Activated CD4-positive, alpha-beta T cell treated with anti-CD3 and anti-CD28 coated beads, Interleukin-2, Interleukin-4, amounts not matched to agents 100 ng/mL and 50 ng/mL, durations not matched to agents 16 hours and 8 hours (primary cell): ENCODE results near the gene JAKMIP2.
A peak's percentile ranks its signal among the peaks of the same experiment; 100 is the strongest.
"Not testable (repeated sequence)": the region's sequence is repeated elsewhere in the genome, so short reads cannot be mapped to it uniquely, and the experiment has no call there.

Source experiments
- DNase-seq: peaks from one replicate; pipeline ENCODE4 v3.0.0-alpha.2; 2020; ENCODE audit warnings: low spot score

JAKMIP2 gene

DNA sequence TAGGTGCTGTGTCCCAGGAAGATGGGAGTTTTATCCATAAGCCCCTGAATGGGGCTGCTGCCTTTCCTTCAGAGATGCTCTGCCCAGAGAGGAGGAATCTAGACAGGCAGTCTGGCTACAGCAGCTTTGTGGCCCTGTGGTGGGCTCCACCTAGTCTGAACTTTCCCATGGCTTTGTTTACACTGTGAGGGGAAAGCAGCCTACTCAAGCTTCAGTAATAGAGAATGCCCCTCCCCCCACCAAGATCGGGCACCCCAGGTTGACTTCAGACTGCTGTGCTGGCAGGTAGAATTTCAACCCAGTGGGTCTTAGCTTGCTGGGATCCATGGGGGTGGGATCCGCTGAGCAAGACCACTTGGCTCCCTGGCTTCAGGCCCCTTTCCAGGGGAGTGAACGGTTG is 171.7 kb downstream of the JAKMIP2 start:
- DNase-seq = no peak

DNA sequence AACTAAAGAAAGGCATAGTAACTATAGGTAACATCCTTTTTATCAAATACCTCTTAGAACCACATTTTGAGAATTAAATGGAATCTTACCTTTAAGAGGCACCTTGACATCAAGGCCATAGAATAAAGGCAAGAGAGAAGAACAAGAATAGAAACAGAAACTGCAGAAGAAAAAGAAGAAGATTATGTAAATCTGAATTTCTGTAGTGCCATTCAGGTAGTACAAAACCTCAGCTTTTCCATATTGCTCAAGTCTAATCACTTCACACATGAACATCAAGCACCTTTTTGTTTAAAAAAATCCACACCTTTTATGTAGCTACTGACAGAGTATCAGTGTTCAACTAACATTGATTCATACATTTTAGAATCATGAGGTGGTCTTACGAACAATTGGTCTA is 180.9 kb downstream of the JAKMIP2 start:
- DNase-seq = no peak

- no peak for DNase-seq
Measured at GRCh38 chr5:147591120-147591519, 191.4 kb downstream of the JAKMIP2 start.

- no peak for DNase-seq
Measured at GRCh38 chr5:147590096-147590495, 192.4 kb downstream of the JAKMIP2 start.

- no peak for DNase-seq
Measured at GRCh38 chr5:147586832-147587231, 195.7 kb downstream of the JAKMIP2 start.

GRCh38 chr5:147586221-147586620 is 196.3 kb downstream of the JAKMIP2 start:
- no peak for DNase-seq

GRCh38 chr5:147582272-147582671 is 200.3 kb downstream of the JAKMIP2 start:
- not testable (repeated sequence) for DNase-seq

DNA sequence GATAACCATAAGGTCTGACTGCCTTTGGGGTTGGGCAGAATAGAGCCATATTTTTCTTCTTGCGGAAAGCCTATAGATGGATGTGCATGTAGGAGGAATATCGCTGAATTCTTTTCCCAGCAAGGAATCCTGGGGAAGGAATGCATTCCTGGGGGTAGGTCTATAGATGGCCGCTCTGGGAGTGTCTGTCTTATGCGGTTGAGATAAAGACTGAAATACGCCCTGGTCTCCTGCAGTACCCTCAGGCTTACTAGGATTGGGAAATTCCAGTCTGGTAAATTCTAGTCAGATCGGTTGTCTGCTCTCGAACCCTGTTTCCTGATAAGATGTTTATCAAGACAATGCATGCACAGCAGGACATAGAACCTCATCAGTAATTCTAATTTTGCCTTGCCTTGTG is 202.1 kb downstream of the JAKMIP2 start:
- DNase-seq = not testable (repeated sequence)

DNA sequence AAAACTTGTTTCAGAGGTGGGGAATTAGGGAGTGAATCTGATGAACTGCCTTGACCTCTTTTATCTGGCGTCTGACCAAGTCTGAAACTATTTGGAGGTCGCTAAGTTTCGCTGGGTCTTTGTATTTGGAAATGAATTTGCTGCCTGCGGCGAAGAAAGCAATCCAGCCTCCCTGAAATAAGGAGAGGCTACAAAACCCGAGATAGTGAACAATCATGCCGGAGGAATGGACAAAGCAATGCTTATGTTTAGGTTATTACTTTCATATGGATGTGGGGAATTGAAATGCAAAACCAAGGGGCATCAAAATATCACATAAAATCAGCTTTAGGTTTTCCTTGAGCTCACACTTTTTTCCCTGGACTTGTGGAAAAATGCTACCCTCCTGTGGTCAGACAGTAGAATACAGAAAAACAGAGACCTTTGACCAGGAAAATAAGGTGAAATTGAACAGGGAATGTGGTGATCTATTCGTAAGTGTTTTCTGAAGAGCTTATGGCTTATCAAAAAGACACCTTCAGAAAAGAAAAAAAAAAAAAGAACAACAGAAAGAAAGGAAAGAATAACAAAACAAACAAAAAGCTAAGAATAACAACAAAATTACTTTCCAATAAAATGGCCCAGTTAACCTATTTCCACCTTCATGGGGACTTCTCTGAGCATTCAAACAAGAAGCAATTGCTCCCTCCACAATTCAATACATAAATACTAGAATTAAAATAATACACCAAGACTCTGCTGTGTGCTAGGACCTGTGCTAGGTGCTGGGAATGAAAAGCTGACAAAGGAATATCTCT is 204.1 kb downstream of the JAKMIP2 start:
- no peak for DNase-seq

DNA sequence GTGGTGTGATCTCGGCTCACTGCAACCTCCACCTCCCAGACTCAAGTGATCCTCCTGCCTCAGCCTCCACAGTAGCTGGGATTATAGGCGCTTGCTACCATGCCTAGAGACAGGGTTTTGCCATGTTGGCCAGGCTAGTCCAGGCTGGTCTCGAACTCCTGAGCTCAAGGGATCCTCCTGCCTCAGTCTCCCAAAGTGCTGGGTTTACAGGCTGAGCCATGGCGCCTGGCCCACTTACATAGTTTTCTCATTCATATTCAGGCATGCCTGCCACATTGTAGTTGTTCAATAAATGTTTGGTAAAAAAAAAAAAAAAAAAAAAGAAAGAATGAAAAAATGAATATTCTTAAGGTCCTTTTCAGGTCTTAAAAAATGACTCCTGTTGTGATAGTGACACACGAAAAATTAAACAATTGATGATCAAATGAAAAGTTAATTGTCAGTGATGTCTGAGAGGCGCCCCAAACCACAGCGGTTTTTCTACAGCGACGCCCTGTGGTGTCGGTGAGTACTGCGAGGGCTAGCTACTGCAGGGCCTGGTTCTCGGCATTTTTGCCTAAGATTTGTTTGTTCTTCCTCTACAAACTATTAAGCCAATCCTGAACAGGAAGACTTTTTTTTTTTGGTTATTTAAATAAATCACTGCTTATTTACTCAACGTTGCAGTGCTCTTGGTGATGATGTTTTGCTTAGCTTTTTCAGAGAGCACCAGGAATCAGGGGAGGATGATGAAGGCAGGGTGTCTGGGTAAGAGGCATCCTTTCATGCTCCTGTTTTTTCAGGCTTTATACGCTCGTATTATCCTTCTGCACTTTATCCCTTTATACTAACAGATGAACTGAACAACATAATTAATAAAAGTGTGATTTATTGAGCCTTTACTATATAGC is 205.6 kb downstream of the JAKMIP2 start:
- DNase-seq = peak; percentile 22

- DNase-seq = no peak
Measured at GRCh38 chr5:147575598-147575997, 206.9 kb downstream of the JAKMIP2 start.

DNA sequence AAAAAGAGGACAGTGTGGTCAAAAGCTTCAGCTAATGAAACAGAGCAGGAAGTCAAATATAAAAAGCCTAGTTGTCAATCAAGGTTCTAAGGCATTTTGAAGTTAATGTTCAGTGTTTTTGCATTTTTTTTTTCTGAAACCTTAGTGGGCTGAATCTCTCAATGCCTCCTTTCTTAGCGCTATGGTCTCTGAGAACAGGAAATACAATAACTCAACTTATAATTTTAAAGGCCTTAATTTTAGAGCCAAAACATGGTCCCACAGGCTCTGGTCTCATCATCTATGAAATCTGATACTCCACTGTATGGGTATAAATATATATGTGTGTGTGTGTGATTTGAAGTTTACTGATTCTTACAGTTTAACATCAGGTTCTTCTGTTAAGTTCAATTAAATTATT is 209.3 kb downstream of the JAKMIP2 start:
- no peak for DNase-seq

GRCh38 chr5:147568710-147569406 is 213.7 kb downstream of the JAKMIP2 start:
- no peak for DNase-seq

GRCh38 chr5:147567917-147568598 is 214.5 kb downstream of the JAKMIP2 start:
- DNase-seq = no peak

DNA sequence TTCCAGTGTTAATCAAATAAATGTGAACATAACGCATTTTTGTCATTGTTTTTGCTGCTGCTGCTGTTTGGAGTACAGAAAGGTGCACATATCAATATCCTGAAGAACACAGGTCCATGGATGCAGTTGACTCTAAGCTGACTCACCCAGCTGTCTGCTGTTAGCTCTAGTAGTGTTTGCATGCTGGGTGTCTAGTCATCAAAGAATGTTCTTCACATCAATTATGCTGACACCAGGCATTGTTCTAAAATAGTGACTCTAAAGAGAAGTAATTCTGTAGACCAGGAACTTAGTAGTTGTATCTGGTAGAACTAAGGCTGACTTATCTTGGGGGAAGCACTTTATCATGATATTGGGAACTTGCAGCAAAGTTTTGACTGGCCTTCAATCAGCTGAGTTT is 217.0 kb downstream of the JAKMIP2 start:
- DNase-seq = no peak

- no peak for DNase-seq
Measured at GRCh38 chr5:147564124-147564486, 218.4 kb downstream of the JAKMIP2 start.

DNA sequence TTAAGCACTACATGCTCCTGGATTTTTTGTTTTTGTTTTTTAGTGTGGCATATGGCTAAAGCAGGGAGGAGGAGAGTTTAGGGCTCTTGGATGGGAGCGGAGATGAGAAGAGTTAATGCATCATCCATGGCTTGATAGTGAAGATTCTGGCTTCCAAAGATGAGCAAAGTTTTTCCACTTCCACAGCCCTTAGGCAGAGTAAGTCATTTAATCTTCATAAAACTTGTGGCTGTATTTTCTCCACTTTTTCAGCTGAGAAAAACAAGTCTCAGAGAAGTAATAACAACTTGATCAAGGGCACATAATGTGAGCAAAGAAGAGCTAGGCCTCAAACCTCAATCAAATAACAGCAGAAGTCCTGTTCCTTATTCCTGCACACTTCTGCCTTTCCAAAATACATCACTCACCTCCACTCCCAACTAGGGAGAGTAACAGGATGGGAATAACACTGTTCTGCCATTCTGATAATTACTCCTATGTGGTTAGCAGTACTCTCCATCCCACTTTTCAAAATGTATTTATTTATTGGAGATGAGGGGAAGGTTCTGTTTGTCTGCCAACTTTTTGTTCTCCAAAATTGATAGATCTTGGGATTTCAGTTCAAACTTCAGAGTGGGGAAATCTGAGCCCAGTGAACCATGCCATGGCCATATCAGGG is 218.9 kb downstream of the JAKMIP2 start:
- DNase-seq = no peak

DNA sequence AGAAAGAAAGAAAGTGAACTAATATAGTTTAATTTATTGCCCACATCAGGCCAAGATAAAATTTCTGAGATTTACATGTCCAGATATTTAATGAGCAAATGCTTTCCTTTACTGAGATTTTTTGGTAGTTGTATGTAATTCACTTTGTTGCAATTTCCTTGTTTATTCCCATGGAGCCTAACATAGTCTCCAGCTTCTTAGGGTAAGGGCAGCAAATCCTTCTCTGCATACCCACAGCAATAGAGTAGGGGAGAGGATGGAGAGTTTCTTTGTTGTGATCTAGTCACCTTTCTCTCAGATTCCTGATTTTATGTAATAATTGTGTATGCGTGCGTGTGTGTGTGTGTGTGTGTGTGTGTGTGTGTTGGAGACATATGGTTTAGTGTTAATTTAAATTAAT is 221.1 kb downstream of the JAKMIP2 start:
- DNase-seq = no peak

DNA sequence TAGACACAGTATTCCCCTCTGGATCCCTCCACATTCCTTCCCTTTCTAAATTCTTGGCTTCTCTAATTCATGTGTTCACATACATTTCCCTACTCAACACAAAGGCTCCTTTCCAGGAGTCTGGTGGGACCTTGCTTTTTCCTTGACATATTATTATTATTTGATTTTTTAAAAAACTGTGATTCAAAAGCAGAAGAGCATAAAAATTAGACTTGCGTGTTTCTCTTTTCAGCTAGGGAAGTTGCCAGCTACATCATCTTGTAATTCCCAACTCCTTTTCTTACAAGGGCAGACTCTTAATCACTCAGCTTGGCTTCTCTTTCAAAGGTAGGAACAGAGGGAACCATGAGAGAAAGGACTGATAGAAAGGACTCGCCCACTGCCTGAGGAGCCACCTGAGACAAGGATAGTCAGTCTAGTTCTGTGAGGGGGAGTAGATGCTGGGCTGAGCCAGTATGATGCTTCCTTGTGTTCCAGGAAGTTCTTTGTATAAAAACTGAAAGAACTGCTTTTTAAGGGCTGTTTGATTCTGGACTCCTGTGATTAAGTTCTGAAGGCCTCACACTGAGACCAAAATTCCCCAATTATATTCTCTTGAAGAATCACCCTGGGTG is 221.7 kb downstream of the JAKMIP2 start:
- no peak for DNase-seq

- no peak for DNase-seq
Measured at GRCh38 chr5:147559749-147560148, 222.8 kb downstream of the JAKMIP2 start.

GRCh38 chr5:147558826-147559225 is 223.7 kb downstream of the JAKMIP2 start:
- no peak for DNase-seq
